Ovary (tissue), 9 donors: ENCODE measurements around the gene LYST. TPM values are rescaled to one million over a fixed set of nuclear protein-coding genes. Genes with fewer than 3 reads are reported as not detected.

Experiments used
- DNase-seq, 5 donors: peaks; one replicate each; pipeline ENCODE4 v3.0.0-alpha.2; 2019 to 2020
- H3K27ac ChIP-seq, 2 donors: fragments of 200-600 bp; one replicate each; pipeline versions ENCODE4 v1.5.1 to v1.8.0; 2019 to 2022
- H3K27me3 ChIP-seq: fragments of 200-600 bp; one replicate; pipeline ENCODE4 v1.8.0; 2022
- H3K36me3 ChIP-seq: fragments of 200-600 bp; sonication (generic); one replicate; pipeline ENCODE4 v1.5.1; 2019
- H3K4me1 ChIP-seq: one replicate; pipeline ENCODE4 v1.8.1; 2013; ENCODE audit warnings: mild to moderate bottlenecking, moderate library complexity; ENCODE audit not compliant: insufficient read depth
- H3K4me3 ChIP-seq: fragments of 200-600 bp; sonication (generic); one replicate; pipeline ENCODE4 v1.5.1; 2017
- H3K9me3 ChIP-seq, 2 donors: fragments of 200-600 bp in 1 of 2; sonication (generic) in 1 of 2; one replicate each; pipeline versions ENCODE4 v1.5.1 to v1.8.1; 2013 to 2019; ENCODE audit warnings: mild to moderate bottlenecking in 1 of 2, moderate library complexity in 1 of 2
- EP300 ChIP-seq: sonication (generic); formaldehyde crosslinking; IDR thresholded peaks from one replicate; pipeline ENCODE4 v1.6.1; 2017; ENCODE audit warnings: antibody characterized with exemption
- POLR2A ChIP-seq: fragments of 450-650 bp; IDR thresholded peaks from one replicate; pipeline ENCODE4 v1.6.1; 2017; ENCODE audit warnings: antibody characterized with exemption, mild to moderate bottlenecking, moderate library complexity
- WGBS, 3 donors: extraction: QIAGEN DNeasy Blood & Tissue Kit in 1 of 3; methylation state at CpG; one replicate each; pipeline versions ENCODE4 v1.1.5 to v1.1.7; 2013 to 2017; 5-methylcytosine and 5-hydroxymethylcytosine counted together
- intact Hi-C, 4 donors: fragments of 100-400 bp; cut with DNase I; formaldehyde crosslinking; loops; one replicate each; pipeline versions ENCODE4 v1.11.0 to v1.15.1; 2022 to 2023
- polyA plus RNA-seq, 2 donors: library from polyadenylated mRNA; stranded (reverse); fragments of 200-250 nt in 1 of 2; fragments of 350-450 nt in 1 of 2; fragmentation: Illumina TruSeq in 1 of 2; extraction: RNeasy Lipid Tissue Mini Kit (QIAGEN cat#74804) in 1 of 2; gene quantifications; one replicate each; pipeline ENCODE4 v1.2.3, GENCODE V29; 2013 to 2014
- total RNA-seq, 7 donors: library from RNA; depleted of rRNA in 2 of 7; stranded (reverse); fragments of >200 nt in 2 of 7; fragmentation: NEBNext Ultra II Directional in 3 of 7; extraction: Animal tissue kit (Norgen Biotek cat#: 25700) in 3 of 7; gene quantifications; one replicate each; pipeline versions ENCODE4 v1.1.0 to v1.2.4, GENCODE V29; 2016 to 2023
- TF ChIP-seq, protein P1 (sequence below), 3 donors: fragments of 450-650 bp in 2 of 3; fragments of 200-600 bp in 1 of 3; IDR thresholded peaks; one replicate each; pipeline versions ENCODE4 v1.5.1 to v1.8.0; 2016 to 2022; ENCODE audit warnings: antibody characterized with exemption in 3 of 3, mild to moderate bottlenecking in 1 of 3
- donor health status: DM: no; HTN: no; CAD: no; lungs with moderate emphysema.
- donor health status: DM: no; HTN: no; CAD: no.
- donor health status: Bipolar disorder and iron deficiency.
- donor health status: DM: yes; HTN: yes; CAD: no.
- donor health status: DM: no; HTN: no; CAD: no.
- donor health status: DM: yes; HTN: yes; CAD: no.

Gene LYST
- total and polyA plus RNA-seq, 9 donors = 6.8 to 29.2 (median 21.7) TPM

DNA sequence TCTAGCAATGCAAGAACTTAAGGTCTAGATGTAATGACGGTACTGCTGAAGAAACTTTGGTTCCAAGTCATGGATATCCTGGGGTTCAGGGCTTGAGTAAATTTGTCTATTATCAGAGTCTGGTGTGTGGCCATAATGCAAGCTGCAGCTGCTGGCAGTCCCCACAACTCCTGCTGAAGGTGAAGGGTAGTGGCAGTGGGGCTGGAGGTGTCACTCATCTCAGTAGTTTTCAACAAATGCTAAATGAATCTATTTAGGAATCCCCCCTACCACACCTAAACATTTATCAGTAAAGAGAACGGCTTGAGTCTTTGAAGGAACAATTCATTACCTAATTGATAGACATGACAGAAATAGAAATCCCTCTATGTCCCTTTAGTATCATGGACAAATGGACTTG is 118.0 kb downstream of the LYST start:
- no peaks in the 10 kb centered on the region for H3K36me3 ChIP-seq
- H3K4me3 ChIP-seq = no peak overlapping the region
- TF ChIP-seq, protein P1, sequence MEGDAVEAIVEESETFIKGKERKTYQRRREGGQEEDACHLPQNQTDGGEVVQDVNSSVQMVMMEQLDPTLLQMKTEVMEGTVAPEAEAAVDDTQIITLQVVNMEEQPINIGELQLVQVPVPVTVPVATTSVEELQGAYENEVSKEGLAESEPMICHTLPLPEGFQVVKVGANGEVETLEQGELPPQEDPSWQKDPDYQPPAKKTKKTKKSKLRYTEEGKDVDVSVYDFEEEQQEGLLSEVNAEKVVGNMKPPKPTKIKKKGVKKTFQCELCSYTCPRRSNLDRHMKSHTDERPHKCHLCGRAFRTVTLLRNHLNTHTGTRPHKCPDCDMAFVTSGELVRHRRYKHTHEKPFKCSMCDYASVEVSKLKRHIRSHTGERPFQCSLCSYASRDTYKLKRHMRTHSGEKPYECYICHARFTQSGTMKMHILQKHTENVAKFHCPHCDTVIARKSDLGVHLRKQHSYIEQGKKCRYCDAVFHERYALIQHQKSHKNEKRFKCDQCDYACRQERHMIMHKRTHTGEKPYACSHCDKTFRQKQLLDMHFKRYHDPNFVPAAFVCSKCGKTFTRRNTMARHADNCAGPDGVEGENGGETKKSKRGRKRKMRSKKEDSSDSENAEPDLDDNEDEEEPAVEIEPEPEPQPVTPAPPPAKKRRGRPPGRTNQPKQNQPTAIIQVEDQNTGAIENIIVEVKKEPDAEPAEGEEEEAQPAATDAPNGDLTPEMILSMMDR (IDR thresholded peaks at IDR 0.05) = no peak
- TF ChIP-seq EP300 (no peak), POLR2A (no peak)
- no peaks in the 10 kb centered on the region for H3K4me1 ChIP-seq
- intact Hi-C loops = no loop called here
- no peaks in the 10 kb centered on the region for H3K27me3 ChIP-seq
- WGBS, 3 donors = 90 to 96% (median 91%) methylated on average over 2 of the region's 2 CpGs
- DNase-seq = no peak
- H3K9me3 ChIP-seq = no peaks in the 10 kb centered on the region
- H3K27ac ChIP-seq = no peak overlapping the region

DNA sequence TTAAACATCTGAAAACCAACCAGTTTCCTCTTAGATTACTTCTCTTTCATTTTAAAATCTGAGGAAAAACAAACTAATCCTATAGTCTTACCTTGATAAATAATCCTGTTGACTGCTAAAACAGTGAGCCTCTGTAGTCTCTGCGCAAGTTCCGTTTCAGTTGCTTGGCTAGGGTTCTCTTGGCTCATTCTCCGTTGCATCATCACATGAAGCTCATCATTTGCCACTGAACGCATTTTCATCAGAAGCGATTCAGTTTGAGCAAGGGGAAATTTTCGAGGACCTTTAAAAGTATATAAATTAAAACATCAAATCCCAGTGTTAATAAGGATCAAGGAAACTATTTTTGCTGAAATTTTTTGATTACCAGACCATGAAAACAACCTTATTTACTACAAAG is 120.5 kb downstream of the LYST start:
- Histone ChIP-seq H3K36me3 (no peaks in the 10 kb centered on the region), H3K27me3 (no peaks in the 10 kb centered on the region), H3K9me3 (no peaks in the 10 kb centered on the region), H3K4me1 (no peaks in the 10 kb centered on the region), H3K27ac (no peak overlapping the region), H3K4me3 (no peak overlapping the region)
- TF ChIP-seq POLR2A = no peak
- TF ChIP-seq, protein P1 (IDR thresholded peaks at IDR 0.05) = no peak
- no peak for TF ChIP-seq EP300
- intact Hi-C loops = no loop called here
- 89 to 95% (median 92%) methylated on average over 6 of the region's 6 CpGs for WGBS, 3 donors
- no peak for DNase-seq

DNA sequence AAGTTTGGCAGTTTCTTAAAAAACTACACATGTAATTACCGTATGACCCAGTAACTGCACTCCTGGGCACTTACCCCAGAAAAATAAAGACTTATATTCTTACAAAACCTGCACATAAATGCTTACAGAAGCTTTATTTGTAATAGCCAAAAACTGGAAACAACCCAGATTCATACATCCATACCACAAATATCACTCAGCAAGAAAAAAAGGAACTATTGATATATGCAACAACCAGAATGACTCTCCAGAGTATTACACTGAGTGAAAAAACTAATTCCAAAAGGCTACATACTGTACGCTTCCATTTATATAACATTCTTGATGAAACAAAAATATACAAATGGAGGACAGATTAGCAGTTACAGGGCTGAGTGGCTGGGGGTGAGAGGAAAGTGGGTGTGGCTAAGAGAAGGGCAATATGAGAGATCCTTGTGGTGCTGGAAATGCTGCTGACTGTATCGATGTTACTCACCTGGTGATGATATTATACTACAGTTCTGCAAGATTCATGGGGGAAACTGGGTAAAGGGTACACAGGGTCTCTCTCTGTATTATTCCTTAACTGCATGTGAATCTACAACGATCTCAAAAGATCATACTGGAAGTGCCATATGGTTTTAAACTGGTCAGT is 121.1 kb downstream of the LYST start:
- Histone ChIP-seq H3K27ac (no peak overlapping the region), H3K4me3 (no peak overlapping the region), H3K36me3 (no peaks in the 10 kb centered on the region), H3K27me3 (no peaks in the 10 kb centered on the region), H3K9me3 (no peaks in the 10 kb centered on the region), H3K4me1 (no peaks in the 10 kb centered on the region)
- DNase-seq = no peak
- intact Hi-C loops = no loop called here
- 88 to 90% (median 90%) methylated on average over 4 of the region's 4 CpGs for WGBS, 3 donors
- TF ChIP-seq, protein P1 (IDR thresholded peaks at IDR 0.05) = no peak
- TF ChIP-seq POLR2A = no peak
- TF ChIP-seq EP300 = no peak

DNA sequence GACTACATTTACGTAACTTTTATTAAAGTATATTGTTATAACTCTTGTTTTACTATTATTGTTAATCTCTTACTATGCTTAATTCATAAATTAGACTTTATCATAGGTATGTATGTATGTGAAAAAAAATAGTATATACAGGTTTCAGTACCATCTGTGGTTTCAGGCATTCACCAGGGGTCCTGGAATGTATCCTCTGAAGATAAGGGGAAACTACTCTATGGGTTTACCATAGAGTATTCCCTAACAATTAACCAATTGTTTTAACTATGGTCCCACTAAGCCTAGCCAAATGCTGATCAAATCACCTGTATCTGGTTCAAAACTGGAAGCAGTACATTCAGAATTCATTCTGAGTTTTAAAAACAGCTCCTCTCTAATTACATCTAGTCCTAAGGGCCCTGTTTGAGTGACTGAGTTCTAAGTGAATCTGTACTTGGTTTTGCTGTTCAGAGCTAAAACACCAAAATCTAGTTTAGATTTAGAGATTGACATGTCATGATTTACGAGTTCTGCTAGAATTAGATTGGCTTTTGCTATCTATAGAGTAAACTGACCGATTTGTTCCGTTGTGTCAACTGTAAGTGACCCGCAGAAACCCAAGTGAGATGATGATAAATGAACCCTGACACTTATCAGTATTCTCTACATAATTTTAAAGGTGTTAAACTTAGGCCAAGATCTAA is 123.6 kb downstream of the LYST start:
- 86 to 98% (median 96%) methylated on average over 5 of the region's 5 CpGs for WGBS, 3 donors
- H3K9me3 ChIP-seq = no peaks in the 10 kb centered on the region
- no peaks in the 10 kb centered on the region for H3K4me1 ChIP-seq
- no peak for DNase-seq
- TF ChIP-seq, protein P1 (IDR thresholded peaks at IDR 0.05) = no peak
- no peak for TF ChIP-seq POLR2A
- no peak for TF ChIP-seq EP300
- H3K27me3 ChIP-seq = no peaks in the 10 kb centered on the region
- intact Hi-C loops = no loop called here
- no peaks in the 10 kb centered on the region for H3K36me3 ChIP-seq
- H3K4me3 ChIP-seq = no peak overlapping the region
- H3K27ac ChIP-seq = no peak overlapping the region
